Measurements from ENCODE around the gene CACNA1H. TPM values are rescaled to one million over a fixed set of nuclear protein-coding genes. Genes with fewer than 3 reads are reported as not detected.

CACNA1H gene
- total RNA-seq, 5 donors from 2014 or later (not counting 1 experiment from before 2014, with no cell fraction given), result 3.4 to 8.2 (median 4.8) TPM

DNA sequence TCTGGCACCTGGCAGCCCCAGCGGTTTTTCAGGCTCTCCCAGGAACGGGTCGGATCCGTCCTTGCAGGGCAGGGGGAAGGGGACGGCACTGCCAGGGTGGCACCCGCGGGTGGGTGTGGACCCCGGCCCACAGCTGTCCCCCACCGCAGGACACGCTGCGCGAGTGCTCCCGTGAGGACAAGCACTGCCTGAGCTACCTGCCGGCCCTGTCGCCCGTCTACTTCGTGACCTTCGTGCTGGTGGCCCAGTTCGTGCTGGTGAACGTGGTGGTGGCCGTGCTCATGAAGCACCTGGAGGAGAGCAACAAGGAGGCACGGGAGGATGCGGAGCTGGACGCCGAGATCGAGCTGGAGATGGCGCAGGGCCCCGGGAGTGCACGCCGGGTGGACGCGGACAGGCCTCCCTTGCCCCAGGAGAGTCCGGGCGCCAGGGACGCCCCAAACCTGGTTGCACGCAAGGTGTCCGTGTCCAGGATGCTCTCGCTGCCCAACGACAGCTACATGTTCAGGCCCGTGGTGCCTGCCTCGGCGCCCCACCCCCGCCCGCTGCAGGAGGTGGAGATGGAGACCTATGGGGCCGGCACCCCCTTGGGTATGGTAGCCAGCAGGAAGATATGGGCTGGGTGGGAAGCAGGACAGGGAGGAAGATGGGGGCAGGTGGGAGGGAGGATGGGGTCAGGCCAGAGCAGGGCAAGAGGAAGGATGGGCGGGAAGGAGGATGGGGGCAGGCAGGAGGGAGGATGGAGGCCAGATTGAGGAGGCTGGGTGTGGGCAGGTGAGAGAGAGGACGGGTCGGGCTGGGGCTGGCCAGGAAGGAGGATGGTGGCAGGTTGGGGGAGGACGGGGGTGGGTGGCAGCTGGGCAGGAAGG, 65.4 kb downstream of the CACNA1H start:
- ATAC-seq (replicated peaks in 1 of 4) (no peak), DNase-seq (no peak)
- Histone ChIP-seq H3K4me1 (ENCODE audit: control insufficient read depth in 1 of 2, extremely low read depth in 1 of 2, insufficient read depth in 2 of 2, low read length in 2 of 2) (no peaks in the 10 kb centered on the region), H3K36me3 (ENCODE audit: control insufficient read depth in 2 of 2, extremely low read depth in 1 of 2, insufficient read depth in 1 of 2, low read length in 1 of 2) (no peaks in the 10 kb centered on the region), H3K4me3 (ENCODE audit: control insufficient read depth in 1 of 2, extremely low read depth in 1 of 2, low read length in 1 of 2) (no peak overlapping the region), H3K27me3 (replicated peaks in 1 of 2; ENCODE audit: control insufficient read depth in 2 of 2, extremely low read depth in 1 of 2, insufficient read depth in 2 of 2, low read length in 1 of 2) (peaks cover 0 to 17% of the 10 kb centered on the region in 2 experiments), H3K9me3 (no peaks in the 10 kb centered on the region), H3K27ac (ENCODE audit: low read length) (no peak overlapping the region)
- Mint-ChIP-seq H3K4me1 (no peaks in the 10 kb centered on the region), H3K27me3 (no peaks in the 10 kb centered on the region), H3K27ac (no peak overlapping the region), H3K9me3 (no peaks in the 10 kb centered on the region), H3K4me3 (no peak overlapping the region), H3K36me3 (no peaks in the 10 kb centered on the region)
- CTCF ChIA-PET, result no interaction called here
- WGBS (ENCODE audit: insufficient coverage), result 85% methylated on average over 48 of the region's 49 CpGs
- POLR2A ChIA-PET, result no interaction called here

DNA sequence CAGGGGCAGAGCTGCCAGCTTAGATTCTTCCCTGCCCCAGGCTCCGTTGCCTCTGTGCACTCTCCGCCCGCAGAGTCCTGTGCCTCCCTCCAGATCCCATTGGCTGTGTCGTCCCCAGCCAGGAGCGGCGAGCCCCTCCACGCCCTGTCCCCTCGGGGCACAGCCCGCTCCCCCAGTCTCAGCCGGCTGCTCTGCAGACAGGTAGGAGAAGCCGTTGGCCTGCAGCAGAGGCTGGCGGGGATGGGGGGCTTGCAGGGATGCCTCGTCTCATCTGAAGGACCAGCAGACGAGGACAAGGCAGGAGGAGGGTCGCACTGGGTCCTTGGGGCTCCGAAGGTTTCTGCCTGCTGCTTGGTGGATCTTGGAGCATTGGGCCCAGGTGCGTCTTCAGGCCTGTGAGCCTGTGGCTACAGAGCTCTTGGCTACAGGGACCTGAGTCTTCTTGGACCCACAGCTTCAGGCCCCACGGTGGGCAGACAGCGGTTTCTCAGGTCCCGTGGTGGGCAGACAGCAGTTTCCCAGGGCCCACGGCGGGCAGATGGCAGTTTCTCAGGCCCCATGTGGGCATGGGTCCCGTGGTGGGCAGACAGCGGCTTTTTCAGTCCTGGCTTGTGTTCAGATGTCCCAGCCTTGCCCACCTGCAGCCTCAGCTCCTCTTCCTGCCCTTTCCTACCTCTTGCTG, 66.2 kb downstream of the CACNA1H start:
- Histone ChIP-seq H3K27me3 (replicated peaks in 1 of 2; ENCODE audit: control insufficient read depth in 2 of 2, extremely low read depth in 1 of 2, insufficient read depth in 2 of 2, low read length in 1 of 2) (peaks cover 0 to 17% of the 10 kb centered on the region in 2 experiments), H3K4me3 (ENCODE audit: control insufficient read depth in 1 of 2, extremely low read depth in 1 of 2, low read length in 1 of 2) (no peak overlapping the region), H3K36me3 (ENCODE audit: control insufficient read depth in 2 of 2, extremely low read depth in 1 of 2, insufficient read depth in 1 of 2, low read length in 1 of 2) (no peaks in the 10 kb centered on the region), H3K9me3 (no peaks in the 10 kb centered on the region), H3K27ac (ENCODE audit: low read length) (no peak overlapping the region), H3K4me1 (ENCODE audit: control insufficient read depth in 1 of 2, extremely low read depth in 1 of 2, insufficient read depth in 2 of 2, low read length in 2 of 2) (no peaks in the 10 kb centered on the region)
- H3K27me3 Mint-ChIP-seq, result peaks cover 0 to 2% of the 10 kb centered on the region in 2 donors
- H3K9me3 Mint-ChIP-seq, result no peaks in the 10 kb centered on the region
- H3K36me3 Mint-ChIP-seq, result no peaks in the 10 kb centered on the region
- no peak overlapping the region for H3K27ac Mint-ChIP-seq
- ChIA-PET CTCF (no interaction called here), POLR2A (no interaction called here)
- H3K4me3 Mint-ChIP-seq, result no peak overlapping the region
- no peaks in the 10 kb centered on the region for H3K4me1 Mint-ChIP-seq
- 77% methylated on average over 23 of the region's 24 CpGs for WGBS (ENCODE audit: insufficient coverage)
- DNase-seq, result no peak
- ATAC-seq (replicated peaks in 1 of 4), result no peak

DNA sequence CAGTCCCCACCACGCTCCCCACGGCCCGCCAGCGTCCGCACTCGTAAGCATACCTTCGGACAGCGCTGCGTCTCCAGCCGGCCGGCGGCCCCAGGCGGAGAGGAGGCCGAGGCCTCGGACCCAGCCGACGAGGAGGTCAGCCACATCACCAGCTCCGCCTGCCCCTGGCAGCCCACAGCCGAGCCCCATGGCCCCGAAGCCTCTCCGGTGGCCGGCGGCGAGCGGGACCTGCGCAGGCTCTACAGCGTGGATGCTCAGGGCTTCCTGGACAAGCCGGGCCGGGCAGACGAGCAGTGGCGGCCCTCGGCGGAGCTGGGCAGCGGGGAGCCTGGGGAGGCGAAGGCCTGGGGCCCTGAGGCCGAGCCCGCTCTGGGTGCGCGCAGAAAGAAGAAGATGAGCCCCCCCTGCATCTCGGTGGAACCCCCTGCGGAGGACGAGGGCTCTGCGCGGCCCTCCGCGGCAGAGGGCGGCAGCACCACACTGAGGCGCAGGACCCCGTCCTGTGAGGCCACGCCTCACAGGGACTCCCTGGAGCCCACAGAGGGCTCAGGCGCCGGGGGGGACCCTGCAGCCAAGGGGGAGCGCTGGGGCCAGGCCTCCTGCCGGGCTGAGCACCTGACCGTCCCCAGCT, 67.3 kb downstream of the CACNA1H start:
- no peaks in the 10 kb centered on the region for H3K4me1 ChIP-seq (ENCODE audit: control insufficient read depth in 1 of 2, extremely low read depth in 1 of 2, insufficient read depth in 2 of 2, low read length in 2 of 2)
- DNase-seq (no peak), ATAC-seq (replicated peaks in 1 of 4) (no peak)
- H3K4me3 Mint-ChIP-seq, result no peak overlapping the region
- H3K36me3 Mint-ChIP-seq, result no peaks in the 10 kb centered on the region
- H3K27ac ChIP-seq (ENCODE audit: low read length), result no peak overlapping the region
- peaks cover 0 to 2% of the 10 kb centered on the region in 2 donors for H3K27me3 Mint-ChIP-seq
- no peak overlapping the region for H3K4me3 ChIP-seq (ENCODE audit: control insufficient read depth in 1 of 2, extremely low read depth in 1 of 2, low read length in 1 of 2)
- no peaks in the 10 kb centered on the region for H3K9me3 ChIP-seq
- CTCF ChIA-PET, result no interaction called here
- H3K4me1 Mint-ChIP-seq, result no peaks in the 10 kb centered on the region
- no peak overlapping the region for H3K27ac Mint-ChIP-seq
- no peaks in the 10 kb centered on the region for H3K9me3 Mint-ChIP-seq
- WGBS (ENCODE audit: insufficient coverage), result 90% methylated on average over 51 of the region's 55 CpGs
- POLR2A ChIA-PET, result no interaction called here
- H3K27me3 ChIP-seq (replicated peaks in 1 of 2; ENCODE audit: control insufficient read depth in 2 of 2, extremely low read depth in 1 of 2, insufficient read depth in 2 of 2, low read length in 1 of 2), result peaks cover 0 to 15% of the 10 kb centered on the region in 2 experiments
- H3K36me3 ChIP-seq (ENCODE audit: control insufficient read depth in 2 of 2, extremely low read depth in 1 of 2, insufficient read depth in 1 of 2, low read length in 1 of 2), result no peaks in the 10 kb centered on the region

DNA sequence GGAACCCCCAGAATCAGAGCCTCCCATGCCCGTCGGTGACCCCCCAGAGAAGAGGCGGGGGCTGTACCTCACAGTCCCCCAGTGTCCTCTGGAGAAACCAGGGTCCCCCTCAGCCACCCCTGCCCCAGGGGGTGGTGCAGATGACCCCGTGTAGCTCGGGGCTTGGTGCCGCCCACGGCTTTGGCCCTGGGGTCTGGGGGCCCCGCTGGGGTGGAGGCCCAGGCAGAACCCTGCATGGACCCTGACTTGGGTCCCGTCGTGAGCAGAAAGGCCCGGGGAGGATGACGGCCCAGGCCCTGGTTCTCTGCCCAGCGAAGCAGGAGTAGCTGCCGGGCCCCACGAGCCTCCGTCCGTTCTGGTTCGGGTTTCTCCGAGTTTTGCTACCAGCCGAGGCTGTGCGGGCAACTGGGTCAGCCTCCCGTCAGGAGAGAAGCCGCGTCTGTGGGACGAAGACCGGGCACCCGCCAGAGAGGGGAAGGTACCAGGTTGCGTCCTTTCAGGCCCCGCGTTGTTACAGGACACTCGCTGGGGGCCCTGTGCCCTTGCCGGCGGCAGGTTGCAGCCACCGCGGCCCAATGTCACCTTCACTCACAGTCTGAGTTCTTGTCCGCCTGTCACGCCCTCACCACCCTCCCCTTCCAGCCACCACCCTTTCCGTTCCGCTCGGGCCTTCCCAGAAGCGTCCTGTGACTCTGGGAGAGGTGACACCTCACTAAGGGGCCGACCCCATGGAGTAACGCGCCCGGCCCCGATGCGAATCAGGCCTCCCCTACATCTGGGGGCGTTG, 68.1 kb downstream of the CACNA1H start:
- DNase-seq, result no peak
- POLR2A ChIA-PET, result no interaction called here
- no peak overlapping the region for H3K27ac Mint-ChIP-seq

DNA sequence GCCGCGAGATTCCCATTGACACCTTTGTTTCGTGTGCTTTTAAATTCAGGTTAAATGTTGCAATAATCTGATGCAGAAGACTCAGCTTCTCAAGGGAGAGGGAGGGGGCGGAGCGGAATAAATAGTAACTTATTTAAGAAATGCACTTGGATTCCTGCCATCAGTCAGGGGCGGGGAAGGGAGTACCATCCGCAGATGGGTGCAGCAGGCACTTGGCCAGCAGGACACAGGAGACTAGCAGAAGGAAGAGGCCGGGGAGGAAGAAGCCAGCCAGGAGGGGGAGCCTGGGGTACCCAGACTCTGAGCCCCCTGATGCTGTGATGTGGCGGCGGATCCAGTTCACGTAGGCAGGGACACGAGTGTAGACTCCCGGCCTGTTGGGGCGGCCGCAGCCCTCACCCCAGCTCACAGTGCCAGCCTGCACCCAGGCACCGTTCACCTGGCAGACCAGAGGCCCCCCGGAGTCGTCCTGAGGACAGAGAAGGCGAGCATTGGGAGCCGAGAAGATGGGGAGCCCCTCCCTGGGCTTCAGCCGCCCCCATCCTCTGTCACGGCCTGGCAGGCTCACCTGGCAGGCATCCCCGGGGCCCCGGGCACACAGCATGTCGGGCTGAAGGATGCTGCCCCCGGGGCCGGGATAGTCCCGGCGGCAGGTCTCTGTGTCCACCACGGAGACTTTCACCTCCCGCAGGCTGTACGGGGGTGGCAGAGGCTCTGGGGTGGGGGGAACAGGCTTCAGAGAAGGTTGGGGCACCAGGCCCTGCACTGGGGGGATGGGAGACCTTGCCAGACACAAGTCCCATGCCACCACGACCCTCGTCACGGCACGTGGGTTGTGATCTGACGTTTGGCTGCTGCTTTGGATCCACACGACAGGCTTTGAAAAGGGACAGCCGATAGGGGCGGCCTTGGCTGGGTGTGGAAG, 69.0 kb downstream of the CACNA1H start:
- Histone ChIP-seq H3K4me1 (ENCODE audit: control insufficient read depth in 1 of 2, extremely low read depth in 1 of 2, insufficient read depth in 2 of 2, low read length in 2 of 2) (no peaks in the 10 kb centered on the region), H3K4me3 (ENCODE audit: control insufficient read depth in 1 of 2, extremely low read depth in 1 of 2, low read length in 1 of 2) (no peak overlapping the region), H3K9me3 (no peaks in the 10 kb centered on the region), H3K36me3 (ENCODE audit: control insufficient read depth in 2 of 2, extremely low read depth in 1 of 2, insufficient read depth in 1 of 2, low read length in 1 of 2) (no peaks in the 10 kb centered on the region), H3K27ac (ENCODE audit: low read length) (no peak overlapping the region), H3K27me3 (replicated peaks in 1 of 2; ENCODE audit: control insufficient read depth in 2 of 2, extremely low read depth in 1 of 2, insufficient read depth in 2 of 2, low read length in 1 of 2) (peaks cover 0 to 8% of the 10 kb centered on the region in 2 experiments)
- ATAC-seq (replicated peaks in 1 of 4) (no peak), DNase-seq (no peak)
- H3K27me3 Mint-ChIP-seq, result peaks cover 0 to 2% of the 10 kb centered on the region in 2 donors
- ChIA-PET POLR2A (no interaction called here), CTCF (no interaction called here)
- H3K36me3 Mint-ChIP-seq, result no peaks in the 10 kb centered on the region
- H3K4me1 Mint-ChIP-seq, result no peaks in the 10 kb centered on the region
- 77% methylated on average over 32 of the region's 40 CpGs for WGBS (ENCODE audit: insufficient coverage)
- no peaks in the 10 kb centered on the region for H3K9me3 Mint-ChIP-seq
- H3K27ac Mint-ChIP-seq, result no peak overlapping the region
- no peak overlapping the region for H3K4me3 Mint-ChIP-seq

More for the DNA sequence above, 68.1 kb downstream of the CACNA1H start:
- H3K4me3 ChIP-seq (ENCODE audit: control insufficient read depth in 1 of 2, extremely low read depth in 1 of 2, low read length in 1 of 2), result no peak overlapping the region
- H3K4me1 ChIP-seq (ENCODE audit: control insufficient read depth in 1 of 2, extremely low read depth in 1 of 2, insufficient read depth in 2 of 2, low read length in 2 of 2), result no peaks in the 10 kb centered on the region
- H3K4me3 Mint-ChIP-seq, result no peak overlapping the region
- H3K36me3 Mint-ChIP-seq, result no peaks in the 10 kb centered on the region
- peaks cover 0 to 15% of the 10 kb centered on the region in 2 experiments for H3K27me3 ChIP-seq (replicated peaks in 1 of 2; ENCODE audit: control insufficient read depth in 2 of 2, extremely low read depth in 1 of 2, insufficient read depth in 2 of 2, low read length in 1 of 2)
- no peaks in the 10 kb centered on the region for H3K36me3 ChIP-seq (ENCODE audit: control insufficient read depth in 2 of 2, extremely low read depth in 1 of 2, insufficient read depth in 1 of 2, low read length in 1 of 2)
- peaks cover 0 to 2% of the 10 kb centered on the region in 2 donors for H3K27me3 Mint-ChIP-seq
- CTCF ChIA-PET, result no interaction called here
- H3K9me3 ChIP-seq, result no peaks in the 10 kb centered on the region
- H3K27ac ChIP-seq (ENCODE audit: low read length), result no peak overlapping the region
- ATAC-seq (replicated peaks in 1 of 4), result no peak
- 88% methylated on average over 36 of the region's 48 CpGs for WGBS (ENCODE audit: insufficient coverage)
- H3K4me1 Mint-ChIP-seq, result no peaks in the 10 kb centered on the region
- no peaks in the 10 kb centered on the region for H3K9me3 Mint-ChIP-seq
